Limb (tissue), 2 donors: ENCODE results near the gene NUMB.

ENCODE experiments used
- DNase-seq, 2 donors: peaks; one replicate each; pipeline ENCODE4 v3.0.0-alpha.2; 2016; ENCODE audit errors: extremely low spot score in 2 of 2

The NUMB gene

DNA sequence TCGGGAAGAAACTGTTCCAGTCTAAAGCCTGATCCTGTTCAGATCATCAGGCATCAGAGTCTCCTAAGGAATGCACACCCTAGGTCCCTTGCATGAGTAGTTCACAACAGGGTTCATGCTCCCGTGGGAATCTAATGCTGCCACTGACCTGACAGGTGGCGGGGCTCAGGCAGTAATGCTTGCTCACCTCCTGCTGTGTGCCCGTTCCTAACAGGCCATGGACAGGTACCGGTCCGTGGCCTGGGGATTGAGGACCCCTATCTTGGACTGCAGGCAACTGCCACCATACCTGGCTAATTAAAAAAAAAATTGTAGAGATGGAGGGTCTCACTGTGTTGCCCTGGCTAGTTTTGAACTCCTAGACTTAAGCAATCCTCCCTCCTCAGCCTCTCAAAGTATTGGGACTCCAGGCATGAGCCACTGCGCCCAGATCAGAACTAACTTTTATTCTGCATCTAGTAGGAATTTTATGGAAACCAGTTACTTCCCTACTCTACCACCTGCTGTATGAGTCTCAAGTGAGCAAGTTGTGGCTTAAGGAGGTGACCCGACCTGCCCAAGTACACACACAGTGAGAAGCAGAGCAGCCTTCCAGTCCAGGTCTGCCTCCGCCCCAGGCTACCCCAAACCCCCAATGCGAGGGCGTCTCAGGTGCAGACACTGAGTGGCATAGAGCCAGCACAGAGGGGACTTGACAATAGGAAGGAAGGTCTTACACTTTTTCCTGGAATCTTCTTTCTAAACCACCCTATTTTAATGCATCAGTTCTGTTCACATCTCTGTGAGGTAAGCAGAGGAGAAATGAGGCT is 223.6 kb downstream of the NUMB start:
- DNase-seq: no peak

- no peak for DNase-seq
These were observed 224.3 kb downstream of the NUMB start for GRCh38 chr14:73234029-73234428.

GRCh38 chr14:73233564-73233963 is 224.8 kb downstream of the NUMB start:
- no peak for DNase-seq

DNA sequence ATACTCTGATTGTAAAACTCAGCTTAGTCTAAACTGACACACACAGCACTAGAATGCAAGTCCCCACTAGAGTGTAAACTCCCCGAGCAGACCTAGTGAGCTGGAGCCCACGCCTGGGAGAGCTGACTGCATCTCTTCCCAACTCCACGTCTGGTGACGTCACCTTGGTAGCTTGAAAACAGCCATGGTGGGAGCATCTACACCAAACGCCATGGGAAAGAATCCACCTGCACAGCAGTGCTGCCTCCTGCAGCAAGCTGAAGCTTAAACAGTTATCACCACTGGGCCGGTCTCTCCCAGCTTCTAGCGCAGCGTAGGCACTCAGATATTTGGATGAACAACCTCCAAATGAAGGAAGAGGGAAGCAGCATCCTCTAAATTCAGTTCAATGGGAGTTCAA is 225.4 kb downstream of the NUMB start:
- DNase-seq: no peak

- DNase-seq: peak in 1 of 2 donors; percentile 34
These were observed 226.1 kb downstream of the NUMB start for GRCh38 chr14:73231981-73232851.

GRCh38 chr14:73230051-73230450 is 228.3 kb downstream of the NUMB start:
- no peak for DNase-seq

GRCh38 chr14:73227812-73228781 is 230.2 kb downstream of the NUMB start:
- peak; percentile 78 to 83 for DNase-seq

GRCh38 chr14:73225496-73225895 is 232.8 kb downstream of the NUMB start:
- no peak for DNase-seq
